ENCODE measurements around the gene ZNF618.

ZNF618 gene

DNA sequence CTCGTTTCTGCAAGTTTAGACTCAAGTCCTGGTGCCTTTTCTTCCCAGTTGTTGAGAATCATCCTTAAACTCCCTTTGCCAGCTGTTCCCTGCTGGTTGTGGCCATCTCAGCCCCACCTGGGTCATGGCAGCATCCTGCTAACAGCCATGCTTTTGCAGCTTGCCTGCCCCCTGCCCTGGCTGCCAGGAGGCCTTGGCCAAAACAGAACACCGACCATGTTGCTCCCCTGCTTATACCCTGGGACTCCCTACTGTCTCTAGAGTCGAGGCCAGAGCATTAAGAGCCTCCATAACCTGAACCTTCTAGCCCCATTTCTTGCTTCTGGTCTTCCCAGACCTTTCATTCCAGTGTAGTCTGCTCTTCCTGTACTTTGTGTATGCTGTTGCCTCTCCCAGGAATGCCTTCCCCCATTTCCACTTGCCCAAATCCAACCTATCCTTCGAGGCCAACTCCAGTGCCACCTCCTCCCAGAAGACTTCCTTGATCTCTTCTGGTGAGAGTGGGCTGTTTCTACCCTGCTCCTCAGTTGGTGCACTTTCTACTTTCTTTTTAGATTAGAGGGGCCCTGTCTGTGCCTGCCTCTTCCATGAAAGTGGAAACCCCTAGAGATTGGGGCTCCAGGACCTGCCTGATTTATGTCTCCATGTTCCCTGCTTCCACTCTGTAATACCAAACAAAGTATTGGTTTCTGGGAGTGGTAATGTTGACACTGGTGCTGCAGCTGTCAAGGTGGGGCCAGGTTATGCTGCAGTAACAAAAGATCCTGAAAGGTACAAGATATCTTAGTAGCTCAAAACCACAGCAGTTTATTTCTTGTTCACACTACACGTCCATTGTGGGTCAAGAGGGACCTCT lies 113.8 kb downstream of the ZNF618 start:
- Histone ChIP-seq H3K36me3 (ENCODE audit: insufficient read depth, low read length) (no peaks in the 10 kb centered on the region), H3K4me3 (ENCODE audit: low read depth in 1 of 2, low read length in 2 of 2) (no peak overlapping the region), H4K20me1 (ENCODE audit: insufficient read depth, low read length) (no peaks in the 10 kb centered on the region), H3K9ac (ENCODE audit: low read depth, low read length) (no peak overlapping the region), H3K4me2 (ENCODE audit: insufficient read depth, low read length) (no peak overlapping the region), H3K27me3 (ENCODE audit: insufficient read depth, low read length, poor library complexity) (no peaks in the 10 kb centered on the region), H2AFZ (ENCODE audit: low read depth, low read length) (no peak overlapping the region), H3K4me1 (ENCODE audit: insufficient read depth, low read length) (no peaks in the 10 kb centered on the region), H3K9me3 (ENCODE audit: insufficient read depth, low read length, severe bottlenecking) (no peaks in the 10 kb centered on the region), H3K27ac (ENCODE audit: low read length) (no peak overlapping the region), H3K79me2 (ENCODE audit: insufficient read depth, low read length) (no peaks in the 10 kb centered on the region)
- no peak for TF ChIP-seq EZH2 (IDR thresholded peaks at IDR 0.05; ENCODE audit: borderline replicate concordance, low read depth, low read length, severe bottlenecking)
- TF ChIP-seq, protein P1, sequence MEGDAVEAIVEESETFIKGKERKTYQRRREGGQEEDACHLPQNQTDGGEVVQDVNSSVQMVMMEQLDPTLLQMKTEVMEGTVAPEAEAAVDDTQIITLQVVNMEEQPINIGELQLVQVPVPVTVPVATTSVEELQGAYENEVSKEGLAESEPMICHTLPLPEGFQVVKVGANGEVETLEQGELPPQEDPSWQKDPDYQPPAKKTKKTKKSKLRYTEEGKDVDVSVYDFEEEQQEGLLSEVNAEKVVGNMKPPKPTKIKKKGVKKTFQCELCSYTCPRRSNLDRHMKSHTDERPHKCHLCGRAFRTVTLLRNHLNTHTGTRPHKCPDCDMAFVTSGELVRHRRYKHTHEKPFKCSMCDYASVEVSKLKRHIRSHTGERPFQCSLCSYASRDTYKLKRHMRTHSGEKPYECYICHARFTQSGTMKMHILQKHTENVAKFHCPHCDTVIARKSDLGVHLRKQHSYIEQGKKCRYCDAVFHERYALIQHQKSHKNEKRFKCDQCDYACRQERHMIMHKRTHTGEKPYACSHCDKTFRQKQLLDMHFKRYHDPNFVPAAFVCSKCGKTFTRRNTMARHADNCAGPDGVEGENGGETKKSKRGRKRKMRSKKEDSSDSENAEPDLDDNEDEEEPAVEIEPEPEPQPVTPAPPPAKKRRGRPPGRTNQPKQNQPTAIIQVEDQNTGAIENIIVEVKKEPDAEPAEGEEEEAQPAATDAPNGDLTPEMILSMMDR (IDR thresholded peaks at IDR 0.05; ENCODE audit: borderline replicate concordance, extremely low read depth, low read length, poor library complexity, severe bottlenecking): no peak
- ATAC-seq (ENCODE audit: insufficient read depth, low read depth) (no peak), DNase-seq (no peak)

GRCh38 chr9:113990570-113990907 lies 114.4 kb downstream of the ZNF618 start:
- ATAC-seq (ENCODE audit: insufficient read depth, low read depth): no peak
- no peaks in the 10 kb centered on the region for H3K9me3 ChIP-seq (ENCODE audit: insufficient read depth, low read length, severe bottlenecking)
- no peaks in the 10 kb centered on the region for H3K27me3 ChIP-seq (ENCODE audit: insufficient read depth, low read length, poor library complexity)
- no peak for DNase-seq
- no peak overlapping the region for H3K9ac ChIP-seq (ENCODE audit: low read depth, low read length)
- no peak overlapping the region for H2AFZ ChIP-seq (ENCODE audit: low read depth, low read length)
- no peaks in the 10 kb centered on the region for H4K20me1 ChIP-seq (ENCODE audit: insufficient read depth, low read length)
- H3K36me3 ChIP-seq (ENCODE audit: insufficient read depth, low read length): no peaks in the 10 kb centered on the region
- no peaks in the 10 kb centered on the region for H3K79me2 ChIP-seq (ENCODE audit: insufficient read depth, low read length)
- H3K4me2 ChIP-seq (ENCODE audit: insufficient read depth, low read length): no peak overlapping the region
- no peak overlapping the region for H3K27ac ChIP-seq (ENCODE audit: low read length)
- H3K4me1 ChIP-seq (ENCODE audit: insufficient read depth, low read length): no peaks in the 10 kb centered on the region
- no peak for TF ChIP-seq EZH2 (IDR thresholded peaks at IDR 0.05; ENCODE audit: borderline replicate concordance, low read depth, low read length, severe bottlenecking)
- TF ChIP-seq, protein P1 (IDR thresholded peaks at IDR 0.05; ENCODE audit: borderline replicate concordance, extremely low read depth, low read length, poor library complexity, severe bottlenecking): no peak
- no peak overlapping the region for H3K4me3 ChIP-seq (ENCODE audit: low read depth in 1 of 2, low read length in 2 of 2)

- Histone ChIP-seq H3K4me1 (ENCODE audit: insufficient read depth, low read length) (no peaks in the 10 kb centered on the region), H3K27me3 (ENCODE audit: insufficient read depth, low read length, poor library complexity) (no peaks in the 10 kb centered on the region), H3K9me3 (ENCODE audit: insufficient read depth, low read length, severe bottlenecking) (no peaks in the 10 kb centered on the region), H3K27ac (ENCODE audit: low read length) (no peak overlapping the region), H3K4me2 (ENCODE audit: insufficient read depth, low read length) (no peak overlapping the region), H3K4me3 (ENCODE audit: low read depth in 1 of 2, low read length in 2 of 2) (no peak overlapping the region), H2AFZ (ENCODE audit: low read depth, low read length) (no peak overlapping the region), H3K9ac (ENCODE audit: low read depth, low read length) (no peak overlapping the region), H4K20me1 (ENCODE audit: insufficient read depth, low read length) (no peaks in the 10 kb centered on the region), H3K36me3 (ENCODE audit: insufficient read depth, low read length) (no peaks in the 10 kb centered on the region), H3K79me2 (ENCODE audit: insufficient read depth, low read length) (no peaks in the 10 kb centered on the region)
- TF ChIP-seq, protein P1 (IDR thresholded peaks at IDR 0.05; ENCODE audit: borderline replicate concordance, extremely low read depth, low read length, poor library complexity, severe bottlenecking): no peak
- no peak for TF ChIP-seq EZH2 (IDR thresholded peaks at IDR 0.05; ENCODE audit: borderline replicate concordance, low read depth, low read length, severe bottlenecking)
- DNase-seq (no peak), ATAC-seq (ENCODE audit: insufficient read depth, low read depth) (no peak)
Measured at GRCh38 chr9:113990975-113991471, 114.9 kb downstream of the ZNF618 start.
